Measurements from ENCODE around the gene MYLK3. TPM values are rescaled to one million over a fixed set of nuclear protein-coding genes. Genes with fewer than 3 reads are reported as not detected.
"Not testable (repeated sequence)": the region's sequence is repeated elsewhere in the genome, so short reads cannot be mapped to it uniquely, and the experiment has no call there.

Gene MYLK3
- total RNA-seq, 2 donors from 2014 or later = 1.5 to 54.2 TPM

DNA sequence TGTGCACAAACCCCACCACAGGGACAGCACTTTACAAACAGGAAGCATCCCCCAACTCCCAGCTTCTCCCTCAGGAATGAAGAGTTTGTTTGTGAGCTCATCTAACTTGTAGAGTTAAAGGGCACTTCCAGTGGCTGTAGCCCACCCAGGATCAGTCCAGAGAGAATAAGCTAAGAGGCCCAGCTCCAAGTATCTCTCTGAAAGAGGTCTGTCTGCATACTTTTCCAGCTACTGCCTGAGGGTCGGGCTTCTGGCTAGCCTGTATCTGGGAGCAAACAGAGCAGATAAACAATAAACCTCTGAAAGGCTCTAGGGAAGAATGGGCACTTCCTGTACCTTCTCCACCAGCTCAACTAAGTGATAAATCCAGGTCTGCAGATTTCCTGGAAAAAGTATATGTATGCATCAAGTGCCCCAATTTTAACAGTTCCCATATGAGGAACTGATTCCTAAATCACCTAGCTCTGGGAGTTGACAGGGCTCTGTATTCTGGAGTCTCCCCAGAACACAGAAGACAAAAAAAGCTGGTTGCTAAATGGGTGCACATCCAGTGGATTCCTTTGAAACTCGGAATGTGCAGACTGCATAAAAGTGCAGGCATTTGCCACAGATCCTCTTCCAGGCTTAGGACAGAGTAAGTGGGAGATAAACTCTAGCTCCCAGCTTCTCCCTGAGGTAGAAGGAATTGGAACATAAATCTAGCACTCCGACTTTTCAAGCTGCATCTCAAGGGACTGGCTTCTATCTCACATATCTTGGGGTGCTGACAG lies 37.1 kb upstream of the MYLK3 start:
- no peaks in the 10 kb centered on the region for H3K27me3 ChIP-seq (replicated peaks; ENCODE audit: insufficient read depth)
- TF ChIP-seq, protein P1, sequence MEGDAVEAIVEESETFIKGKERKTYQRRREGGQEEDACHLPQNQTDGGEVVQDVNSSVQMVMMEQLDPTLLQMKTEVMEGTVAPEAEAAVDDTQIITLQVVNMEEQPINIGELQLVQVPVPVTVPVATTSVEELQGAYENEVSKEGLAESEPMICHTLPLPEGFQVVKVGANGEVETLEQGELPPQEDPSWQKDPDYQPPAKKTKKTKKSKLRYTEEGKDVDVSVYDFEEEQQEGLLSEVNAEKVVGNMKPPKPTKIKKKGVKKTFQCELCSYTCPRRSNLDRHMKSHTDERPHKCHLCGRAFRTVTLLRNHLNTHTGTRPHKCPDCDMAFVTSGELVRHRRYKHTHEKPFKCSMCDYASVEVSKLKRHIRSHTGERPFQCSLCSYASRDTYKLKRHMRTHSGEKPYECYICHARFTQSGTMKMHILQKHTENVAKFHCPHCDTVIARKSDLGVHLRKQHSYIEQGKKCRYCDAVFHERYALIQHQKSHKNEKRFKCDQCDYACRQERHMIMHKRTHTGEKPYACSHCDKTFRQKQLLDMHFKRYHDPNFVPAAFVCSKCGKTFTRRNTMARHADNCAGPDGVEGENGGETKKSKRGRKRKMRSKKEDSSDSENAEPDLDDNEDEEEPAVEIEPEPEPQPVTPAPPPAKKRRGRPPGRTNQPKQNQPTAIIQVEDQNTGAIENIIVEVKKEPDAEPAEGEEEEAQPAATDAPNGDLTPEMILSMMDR (IDR thresholded peaks at IDR 0.05) = no peak
- TF ChIP-seq POLR2A (IDR thresholded peaks at IDR 0.05) = no peak
- TF ChIP-seq POLR2AphosphoS5 (IDR thresholded peaks at IDR 0.05) = no peak
- H3K27ac ChIP-seq = peak overlapping the region; percentile 14 to 62
- H3K9me3 ChIP-seq = no peaks in the 10 kb centered on the region
- intact Hi-C loops (cut with DNase I) = no loop called here
- no peaks in the 10 kb centered on the region for H3K36me3 ChIP-seq
- no peaks in the 10 kb centered on the region for H3K4me1 ChIP-seq (replicated peaks)
- H3K4me3 ChIP-seq = no peak overlapping the region
- 63% methylated on average over 3 of the region's 3 CpGs for WGBS
- no peak for DNase-seq (ENCODE audit: low spot score)

DNA sequence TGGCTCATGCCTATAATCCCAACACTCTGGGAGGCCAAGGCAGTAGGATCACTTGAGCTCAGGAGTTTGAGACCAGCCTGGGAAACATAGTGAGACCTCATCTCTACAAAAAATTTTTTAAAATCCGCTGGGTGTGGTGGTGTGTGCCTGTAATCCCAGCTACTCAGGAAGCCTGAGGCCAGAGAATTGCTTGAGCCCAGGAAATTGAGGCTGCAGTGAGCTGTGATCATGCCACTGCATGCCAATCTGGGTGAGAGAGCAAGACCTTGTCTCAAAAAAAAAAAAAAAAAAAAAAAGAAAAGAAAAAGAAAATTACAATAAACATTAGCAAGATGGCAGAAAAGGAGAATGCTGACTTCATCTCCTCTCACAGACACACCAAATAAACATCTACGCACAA lies 36.4 kb upstream of the MYLK3 start:
- DNase-seq (ENCODE audit: low spot score); intact Hi-C loops (cut with DNase I): not testable (repeated sequence)
- WGBS = 83% methylated on average over 2 of the region's 2 CpGs

DNA sequence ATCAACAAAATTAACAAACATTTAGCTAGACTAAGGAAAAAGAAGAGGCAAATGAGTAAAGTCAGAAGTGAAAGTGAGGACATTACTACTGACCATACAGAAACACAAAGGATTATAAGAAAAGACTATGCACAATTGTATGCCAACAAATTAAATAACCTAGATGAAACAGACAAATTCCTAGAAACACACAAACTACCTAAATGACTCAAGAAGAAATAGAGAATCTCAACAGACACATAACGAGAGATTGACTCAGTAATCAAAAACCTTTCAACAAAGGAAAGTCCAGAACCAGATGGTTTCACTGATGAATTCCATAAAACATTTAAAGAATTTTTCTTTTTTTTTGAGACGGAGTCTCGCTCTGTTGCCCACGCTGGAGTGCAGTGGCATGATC lies 35.7 kb upstream of the MYLK3 start:
- H3K9me3 ChIP-seq = no peaks in the 10 kb centered on the region
- WGBS = 92% methylated on average over 4 of the region's 4 CpGs
- no peak for DNase-seq (ENCODE audit: low spot score)
- intact Hi-C loops (cut with DNase I) = no loop called here
- H3K27ac ChIP-seq = no peak overlapping the region
- no peaks in the 10 kb centered on the region for H3K27me3 ChIP-seq (replicated peaks; ENCODE audit: insufficient read depth)
- H3K36me3 ChIP-seq = no peaks in the 10 kb centered on the region
- TF ChIP-seq, protein P1 (IDR thresholded peaks at IDR 0.05) = no peak
- TF ChIP-seq POLR2AphosphoS5 (IDR thresholded peaks at IDR 0.05) (no peak), POLR2A (IDR thresholded peaks at IDR 0.05) (no peak)
- H3K4me3 ChIP-seq = no peak overlapping the region
- no peaks in the 10 kb centered on the region for H3K4me1 ChIP-seq (replicated peaks)

More for the DNA sequence above, 36.4 kb upstream of the MYLK3 start:
- H3K27me3 ChIP-seq (replicated peaks; ENCODE audit: insufficient read depth); H3K36me3 ChIP-seq; H3K4me3 ChIP-seq; H3K4me1 ChIP-seq (replicated peaks); H3K9me3 ChIP-seq: not testable (repeated sequence)
- H3K27ac ChIP-seq = peak overlapping the region in 1 of 2 donors; percentile 14

DNA sequence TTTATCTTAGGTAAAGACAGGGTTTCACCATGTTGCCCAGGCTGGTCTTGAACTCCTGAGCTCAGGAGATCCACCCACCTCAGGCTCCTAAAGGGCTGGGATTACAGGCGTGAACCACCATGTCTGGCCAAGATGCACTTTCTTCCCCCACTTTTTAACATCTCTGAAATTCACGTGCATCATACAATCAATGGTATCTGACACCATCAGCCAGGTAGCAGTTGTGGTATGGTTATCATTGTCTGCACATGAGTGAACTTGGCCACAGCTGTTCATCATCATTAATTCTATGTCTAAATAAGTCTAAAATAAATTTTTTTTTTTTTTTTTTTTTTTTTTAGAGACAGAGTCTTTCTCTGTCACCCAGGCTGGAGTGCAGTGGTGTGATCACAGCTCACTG lies 34.2 kb upstream of the MYLK3 start:
- TF ChIP-seq, protein P1 (IDR thresholded peaks at IDR 0.05) = no peak
- TF ChIP-seq POLR2A (IDR thresholded peaks at IDR 0.05) (no peak), POLR2AphosphoS5 (IDR thresholded peaks at IDR 0.05) (no peak)
- Histone ChIP-seq H3K36me3 (no peaks in the 10 kb centered on the region), H3K9me3 (no peaks in the 10 kb centered on the region), H3K4me1 (replicated peaks) (no peaks in the 10 kb centered on the region), H3K4me3 (no peak overlapping the region), H3K27ac (no peak overlapping the region), H3K27me3 (replicated peaks; ENCODE audit: insufficient read depth) (no peaks in the 10 kb centered on the region)
- intact Hi-C loops (cut with DNase I) = no loop called here
- DNase-seq (ENCODE audit: low spot score) = no peak
- WGBS = 84% methylated on average over 2 of the region's 2 CpGs

DNA sequence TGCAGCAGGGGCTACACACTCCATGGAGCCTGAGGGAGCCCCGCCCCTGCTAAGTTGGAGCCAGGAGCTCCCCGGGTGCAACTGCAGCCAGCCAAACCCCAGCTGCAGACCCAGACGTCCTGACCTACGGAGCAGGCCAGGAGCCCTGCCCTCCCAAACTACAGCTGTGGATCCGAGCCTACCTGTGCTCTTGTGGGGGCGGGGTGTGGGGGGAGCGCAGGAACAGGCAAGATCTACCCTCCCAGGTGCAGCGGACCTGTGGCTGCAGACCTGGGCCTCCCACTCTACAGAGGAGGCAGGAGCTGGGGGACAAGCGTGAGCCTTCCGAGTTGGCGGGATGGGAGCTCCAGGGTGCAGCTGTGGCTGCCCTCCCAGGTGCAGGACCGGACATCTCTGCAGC lies 29.7 kb upstream of the MYLK3 start:
- H3K27me3 ChIP-seq (replicated peaks; ENCODE audit: insufficient read depth) = no peaks in the 10 kb centered on the region
- no peaks in the 10 kb centered on the region for H3K9me3 ChIP-seq
- TF ChIP-seq POLR2AphosphoS5 (IDR thresholded peaks at IDR 0.05) = no peak
- TF ChIP-seq POLR2A (IDR thresholded peaks at IDR 0.05) = no peak
- TF ChIP-seq, protein P1 (IDR thresholded peaks at IDR 0.05) = no peak
- DNase-seq (ENCODE audit: low spot score) = no peak
- H3K4me1 ChIP-seq (replicated peaks) = no peaks in the 10 kb centered on the region
- no peaks in the 10 kb centered on the region for H3K36me3 ChIP-seq
- intact Hi-C loops (cut with DNase I) = no loop called here
- H3K4me3 ChIP-seq = no peak overlapping the region
- H3K27ac ChIP-seq = no peak overlapping the region
- WGBS = 90% methylated on average over 10 of the region's 12 CpGs

All from prostate gland (tissue), 2 donors.